Liver (tissue), 9 donors: ENCODE results near the gene RYR3. TPM values are rescaled to one million over a fixed set of nuclear protein-coding genes. Genes with fewer than 3 reads are reported as not detected.

Source experiments
- DNase-seq: peaks from one replicate; pipeline ENCODE4 v3.0.0-alpha.2; 2017; ENCODE audit warnings: low spot score
- H3K27ac ChIP-seq, 2 donors: one replicate each; pipeline ENCODE4 v1.7.0; 2013; ENCODE audit warnings: inconsistent platforms in 2 of 2, low read length in 2 of 2, control low read depth in 1 of 2, low read depth in 1 of 2, mild to moderate bottlenecking in 1 of 2
- H3K27me3 ChIP-seq, 4 donors: one replicate each; pipeline versions ENCODE4 v1.6.1 to v1.7.0; 2013; ENCODE audit warnings: low read length in 3 of 4, inconsistent platforms in 1 of 4, mild to moderate bottlenecking in 1 of 4, moderate library complexity in 1 of 4; ENCODE audit not compliant: control insufficient read depth in 4 of 4, insufficient read depth in 4 of 4
- H3K36me3 ChIP-seq, 4 donors: one replicate each; pipeline versions ENCODE4 v1.6.1 to v1.7.0; 2013; ENCODE audit warnings: low read length in 3 of 4, mild to moderate bottlenecking in 3 of 4, low read depth in 1 of 4, moderate library complexity in 1 of 4; ENCODE audit not compliant: control insufficient read depth in 4 of 4, insufficient read depth in 3 of 4
- H3K4me1 ChIP-seq, 4 donors: one replicate each; pipeline versions ENCODE4 v1.6.1 to v1.7.0; 2013; ENCODE audit warnings: low read length in 3 of 4, mild to moderate bottlenecking in 3 of 4, moderate library complexity in 1 of 4; ENCODE audit not compliant: control insufficient read depth in 4 of 4, insufficient read depth in 4 of 4
- H3K4me3 ChIP-seq, 3 donors: one replicate each; pipeline versions ENCODE4 v1.6.1 to v1.7.0; 2013; ENCODE audit warnings: low read length in 3 of 3, control low read depth in 1 of 3, low read depth in 1 of 3, mild to moderate bottlenecking in 1 of 3
- H3K9ac ChIP-seq, 2 donors: one replicate each; pipeline ENCODE4 v1.7.0; 2013; ENCODE audit warnings: low read length in 2 of 2, mild to moderate bottlenecking in 2 of 2, moderate library complexity in 2 of 2, control low read depth in 1 of 2, low read depth in 1 of 2
- H3K9me3 ChIP-seq, 4 donors: one replicate each; pipeline versions ENCODE4 v1.6.1 to v1.7.0; 2013; ENCODE audit warnings: low read length in 3 of 4; ENCODE audit not compliant: control insufficient read depth in 4 of 4
- EGR1 ChIP-seq, 2 donors: IDR thresholded peaks; 2 replicates each; pipeline ENCODE4 v1.6.1; 2016 to 2018; ENCODE audit warnings: antibody characterized with exemption in 2 of 2, low read depth in 2 of 2
- FOXA1 ChIP-seq: IDR thresholded peaks from 2 replicates; pipeline ENCODE4 v1.6.1; 2016; ENCODE audit warnings: antibody characterized with exemption
- GABPA ChIP-seq, 2 donors: IDR thresholded peaks in 1 of 2; conservative IDR thresholded peaks in 1 of 2; 2 replicates each; pipeline ENCODE4 v1.6.1; 2016; ENCODE audit warnings: antibody characterized with exemption in 2 of 2, mild to moderate bottlenecking in 1 of 2, moderate library complexity in 1 of 2
- HNF4G ChIP-seq: IDR thresholded peaks from 2 replicates; pipeline ENCODE4 v1.6.1; 2016; ENCODE audit warnings: antibody characterized with exemption
- JUND ChIP-seq, 2 donors: IDR thresholded peaks; 2 replicates each; pipeline ENCODE4 v1.6.1; 2016; ENCODE audit warnings: antibody characterized with exemption in 2 of 2
- MAX ChIP-seq: IDR thresholded peaks from 2 replicates; pipeline ENCODE4 v1.6.1; 2016; ENCODE audit warnings: antibody characterized with exemption
- NR2F2 ChIP-seq: IDR thresholded peaks from 2 replicates; pipeline ENCODE4 v1.6.1; 2016; ENCODE audit warnings: antibody characterized with exemption
- RAD21 ChIP-seq, 2 donors: IDR thresholded peaks; 2 replicates each; pipeline ENCODE4 v1.6.1; 2016; ENCODE audit warnings: antibody characterized with exemption in 2 of 2, mild to moderate bottlenecking in 2 of 2
- REST ChIP-seq: IDR thresholded peaks from 2 replicates; pipeline ENCODE4 v1.6.1; 2016; ENCODE audit warnings: antibody characterized with exemption, mild to moderate bottlenecking
- RXRA ChIP-seq, 2 donors: IDR thresholded peaks; 2 replicates each; pipeline ENCODE4 v1.6.1; 2017 to 2018; ENCODE audit warnings: antibody characterized with exemption in 2 of 2, mild to moderate bottlenecking in 1 of 2
- SP1 ChIP-seq: IDR thresholded peaks from 2 replicates; pipeline ENCODE4 v1.6.1; 2018; ENCODE audit warnings: antibody characterized with exemption, mild to moderate bottlenecking
- TAF1 ChIP-seq: conservative IDR thresholded peaks from 2 replicates; pipeline ENCODE4 v1.6.1; 2016; ENCODE audit warnings: antibody characterized with exemption, mild to moderate bottlenecking
- ZBTB33 ChIP-seq: IDR thresholded peaks from 2 replicates; pipeline ENCODE4 v1.6.1; 2016; ENCODE audit warnings: antibody characterized with exemption
- WGBS: extraction: QIAGEN DNeasy Blood & Tissue Kit; methylation state at CpG from one replicate; pipeline ENCODE4 v1.1.7; 2013; 5-methylcytosine and 5-hydroxymethylcytosine counted together
- polyA plus RNA-seq, 2 donors: library from polyadenylated mRNA; stranded (reverse) in 1 of 2; unstranded in 1 of 2; fragments of 200-250 nt in 1 of 2; fragments of >200 nt in 1 of 2; fragmentation: Nextera tagmentation in 1 of 2; extraction: Ambion mirVana in 1 of 2; gene quantifications; one replicate each; pipeline versions ENCODE4 v1.2.1 to v1.2.3, GENCODE V29; 2013 to 2015
- total RNA-seq, 2 donors: library from RNA; depleted of rRNA; stranded (reverse); fragments of >200 nt; gene quantifications; one replicate each; pipeline ENCODE4 v1.2.3, GENCODE V29; 2014
- TF ChIP-seq, protein P1 (sequence below): fragments of 150-350 bp; IDR thresholded peaks from 2 replicates; pipeline ENCODE4 v1.5.1; 2017; ENCODE audit warnings: improper control_type of control experiment, low read depth, low read length; ENCODE audit not compliant: missing input control
- TF ChIP-seq, protein P2 (sequence below): IDR thresholded peaks from 2 replicates; pipeline ENCODE4 v1.6.1; 2016; ENCODE audit warnings: antibody characterized with exemption
- donor health status: healthy.
- donor health status: healthy.
- donor health status: healthy.
- donor health status: healthy.
- donor health status: healthy.

The RYR3 gene
- total and polyA plus RNA-seq, 4 donors = 0.01 to 1.1 (median 0.22) TPM

DNA sequence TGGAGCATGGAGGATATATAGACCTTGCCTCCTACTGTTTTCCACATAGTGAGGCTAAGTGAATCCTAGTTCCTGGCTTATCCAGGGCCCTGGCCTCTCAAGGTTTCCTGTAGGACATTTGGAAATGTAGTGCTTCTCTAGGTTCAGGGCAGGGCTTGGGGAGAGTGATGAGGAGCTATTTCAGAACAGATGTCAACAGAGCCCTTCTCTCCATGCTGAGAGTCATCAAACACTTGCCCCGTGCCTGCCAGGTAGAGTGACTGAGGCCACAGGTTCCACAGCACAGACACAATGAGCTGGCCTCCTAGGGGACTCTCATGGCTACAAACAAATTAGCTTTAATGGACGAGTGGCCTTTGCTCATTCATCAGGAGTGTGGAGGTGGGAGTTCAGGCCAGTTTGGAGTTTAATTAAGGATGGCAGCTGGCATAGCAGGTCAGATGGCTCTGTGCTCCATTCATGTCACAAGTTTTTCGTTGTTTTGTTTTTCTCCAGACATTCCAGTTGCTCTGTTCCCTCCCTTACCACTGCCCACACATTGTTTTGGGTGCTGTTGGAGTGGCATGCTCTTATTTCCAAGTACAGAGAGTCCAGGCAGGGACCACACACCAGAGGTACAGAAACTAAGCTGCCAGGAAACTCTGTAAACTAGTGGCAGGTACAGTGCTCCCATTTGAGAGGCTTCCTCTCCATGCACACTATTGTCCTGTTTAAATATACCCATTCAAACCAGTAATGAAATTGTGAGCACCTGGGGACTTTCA lies 189.8 kb downstream of the RYR3 start:
- no peak overlapping the region for H3K4me3 ChIP-seq
- H3K9me3 ChIP-seq = no peaks in the 10 kb centered on the region
- DNase-seq = no peak
- no peak for TF ChIP-seq REST
- no peak overlapping the region for H3K27ac ChIP-seq
- no peaks in the 10 kb centered on the region for H3K36me3 ChIP-seq
- 50% methylated on average over 3 of the region's 3 CpGs for WGBS
- no peaks in the 10 kb centered on the region for H3K4me1 ChIP-seq
- no peak overlapping the region for H3K9ac ChIP-seq
- H3K27me3 ChIP-seq = peaks cover 0 to 4% (median 1%) of the 10 kb centered on the region in 4 donors

DNA sequence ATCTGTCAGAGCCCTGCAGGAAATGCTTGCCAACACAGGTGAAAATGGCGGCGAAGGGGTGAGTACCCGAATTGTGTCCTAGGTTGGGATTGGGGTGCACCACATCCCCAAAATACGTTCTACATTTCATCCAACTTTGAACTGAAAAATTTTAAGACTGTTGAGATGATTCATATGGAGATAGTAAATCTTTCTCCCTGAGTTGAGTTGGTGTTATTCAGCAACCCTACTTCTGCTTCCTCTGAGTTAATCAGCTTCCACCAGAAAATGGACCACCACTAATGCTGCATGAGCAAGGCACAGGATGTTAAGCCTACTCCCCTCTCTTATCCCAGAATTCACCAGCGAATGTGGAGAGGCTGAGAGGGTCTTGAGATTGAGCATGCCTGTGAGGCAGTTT lies 192.9 kb downstream of the RYR3 start:
- Histone ChIP-seq H3K27ac (no peak overlapping the region), H3K9me3 (no peaks in the 10 kb centered on the region), H3K36me3 (no peaks in the 10 kb centered on the region), H3K4me3 (no peak overlapping the region), H3K4me1 (no peaks in the 10 kb centered on the region), H3K27me3 (peaks cover 0 to 4% (median 2%) of the 10 kb centered on the region in 4 donors), H3K9ac (no peak overlapping the region)
- WGBS = 65% methylated on average over 5 of the region's 5 CpGs
- DNase-seq = no peak
- TF ChIP-seq RXRA (IDR thresholded peaks at IDR 0.05) (no peak), REST (no peak), TAF1 (no peak), NR2F2 (no peak), SP1 (no peak), MAX (no peak), RAD21 (IDR thresholded peaks at IDR 0.05) (no peak), HNF4G (no peak), GABPA (IDR thresholded peaks at IDR 0.05 in 1 of 2, conservative IDR thresholded peaks at IDR 0.05 in 1 of 2) (no peak), EGR1 (IDR thresholded peaks at IDR 0.05; ENCODE audit: low read depth in 2 of 2) (no peak), FOXA1 (no peak), JUND (IDR thresholded peaks at IDR 0.05) (no peak), ZBTB33 (no peak)
- TF ChIP-seq, protein P1, sequence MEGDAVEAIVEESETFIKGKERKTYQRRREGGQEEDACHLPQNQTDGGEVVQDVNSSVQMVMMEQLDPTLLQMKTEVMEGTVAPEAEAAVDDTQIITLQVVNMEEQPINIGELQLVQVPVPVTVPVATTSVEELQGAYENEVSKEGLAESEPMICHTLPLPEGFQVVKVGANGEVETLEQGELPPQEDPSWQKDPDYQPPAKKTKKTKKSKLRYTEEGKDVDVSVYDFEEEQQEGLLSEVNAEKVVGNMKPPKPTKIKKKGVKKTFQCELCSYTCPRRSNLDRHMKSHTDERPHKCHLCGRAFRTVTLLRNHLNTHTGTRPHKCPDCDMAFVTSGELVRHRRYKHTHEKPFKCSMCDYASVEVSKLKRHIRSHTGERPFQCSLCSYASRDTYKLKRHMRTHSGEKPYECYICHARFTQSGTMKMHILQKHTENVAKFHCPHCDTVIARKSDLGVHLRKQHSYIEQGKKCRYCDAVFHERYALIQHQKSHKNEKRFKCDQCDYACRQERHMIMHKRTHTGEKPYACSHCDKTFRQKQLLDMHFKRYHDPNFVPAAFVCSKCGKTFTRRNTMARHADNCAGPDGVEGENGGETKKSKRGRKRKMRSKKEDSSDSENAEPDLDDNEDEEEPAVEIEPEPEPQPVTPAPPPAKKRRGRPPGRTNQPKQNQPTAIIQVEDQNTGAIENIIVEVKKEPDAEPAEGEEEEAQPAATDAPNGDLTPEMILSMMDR = no peak
- TF ChIP-seq, protein P2, sequence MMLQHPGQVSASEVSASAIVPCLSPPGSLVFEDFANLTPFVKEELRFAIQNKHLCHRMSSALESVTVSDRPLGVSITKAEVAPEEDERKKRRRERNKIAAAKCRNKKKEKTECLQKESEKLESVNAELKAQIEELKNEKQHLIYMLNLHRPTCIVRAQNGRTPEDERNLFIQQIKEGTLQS = no peak
